SK-N-SH treated with all-trans-retinoic acid at 6 μM for 48 hours (cell line): ENCODE data around the gene TAS1R1.

ENCODE experiments used
- ATAC-seq: fragments of 200-7000 bp; cut with Tn5 transposase; 3 replicates; pipeline ENCODE4 v1.9.1; 2020; ENCODE audit warnings: mild to moderate bottlenecking, moderate library complexity
- ARNTL ChIP-seq: fragments of 450-650 bp; formaldehyde crosslinking; IDR thresholded peaks from 2 replicates; pipeline ENCODE4 v1.5.0; 2020; ENCODE audit warnings: low read depth, mild to moderate bottlenecking, moderate library complexity, borderline replicate concordance
- BACH2 ChIP-seq: fragments of 250-450 bp; sonication (Bioruptor Pico); IDR thresholded peaks from 2 replicates; pipeline ENCODE4 v1.9.0; 2021; ENCODE audit warnings: mild to moderate bottlenecking, borderline replicate concordance
- CREB5 ChIP-seq: fragments of 250-450 bp; sonication (Bioruptor Pico); IDR thresholded peaks from 2 replicates; pipeline ENCODE4 v1.5.1; 2020; ENCODE audit warnings: low read depth, mild to moderate bottlenecking, moderate library complexity
- CSDC2 ChIP-seq: fragments of 250-450 bp; sonication (Bioruptor Pico); IDR thresholded peaks from 2 replicates; pipeline ENCODE4 v1.5.0; 2020; ENCODE audit warnings: mild to moderate bottlenecking, moderate library complexity
- CSRNP3 ChIP-seq: fragments of 250-450 bp; sonication (Bioruptor Pico); IDR thresholded peaks from 2 replicates; pipeline ENCODE4 v1.5.1; 2021; ENCODE audit warnings: mild to moderate bottlenecking, moderate library complexity
- ISL1 ChIP-seq: fragments of 250-450 bp; sonication (Bioruptor Pico); IDR thresholded peaks from 2 replicates; pipeline ENCODE4 v2.1.2; 2022; ENCODE audit warnings: mild to moderate bottlenecking, moderate library complexity
- OSR1 ChIP-seq: fragments of 250-450 bp; sonication (Bioruptor Pico); IDR thresholded peaks from 2 replicates; pipeline ENCODE4 v1.8.0; 2022; ENCODE audit warnings: moderate library complexity, mild to moderate bottlenecking, inconsistent platforms
- PATZ1 ChIP-seq: fragments of 250-450 bp; sonication (Bioruptor Pico); IDR thresholded peaks from 2 replicates; pipeline ENCODE4 v1.8.0; 2020; ENCODE audit warnings: mild to moderate bottlenecking, moderate library complexity, borderline replicate concordance
- POU6F1 ChIP-seq: fragments of 250-450 bp; sonication (Bioruptor Pico); IDR thresholded peaks from 2 replicates; pipeline ENCODE4 v1.8.0; 2021; ENCODE audit warnings: low read depth, mild to moderate bottlenecking, moderate library complexity, borderline replicate concordance
- PPARA ChIP-seq: fragments of 250-450 bp; sonication (Bioruptor Pico); IDR thresholded peaks from 2 replicates; pipeline ENCODE4 v1.5.0; 2020; ENCODE audit warnings: mild to moderate bottlenecking, borderline replicate concordance
- RARB ChIP-seq: fragments of 250-450 bp; sonication (Bioruptor Pico); IDR thresholded peaks from 2 replicates; pipeline ENCODE4 v1.8.0; 2021; ENCODE audit warnings: mild to moderate bottlenecking, moderate library complexity
- SNAI2 ChIP-seq: fragments of 250-450 bp; sonication (Bioruptor Pico); IDR thresholded peaks from 2 replicates; pipeline ENCODE4 v1.5.0; 2020; ENCODE audit warnings: mild to moderate bottlenecking, moderate library complexity
- TCF4 ChIP-seq: fragments of 250-450 bp; sonication (Bioruptor Pico); IDR thresholded peaks from 2 replicates; pipeline ENCODE4 v1.8.0; 2021; ENCODE audit warnings: mild to moderate bottlenecking, moderate library complexity, borderline replicate concordance
- TOX ChIP-seq: fragments of 250-450 bp; sonication (Bioruptor Pico); IDR thresholded peaks from 2 replicates; pipeline ENCODE4 v1.8.0; 2021; ENCODE audit warnings: mild to moderate bottlenecking, moderate library complexity, borderline replicate concordance
- TSHZ2 ChIP-seq: fragments of 250-450 bp; sonication (Bioruptor Pico); IDR thresholded peaks from 2 replicates; pipeline ENCODE4 v1.5.0; 2020; ENCODE audit warnings: mild to moderate bottlenecking, moderate library complexity
- ZC3H10 ChIP-seq: fragments of 250-450 bp; sonication (Bioruptor Pico); IDR thresholded peaks from 2 replicates; pipeline ENCODE4 v1.5.1; 2021; ENCODE audit warnings: mild to moderate bottlenecking, moderate library complexity
- ZFP3 ChIP-seq: fragments of 250-450 bp; sonication (Bioruptor Pico); IDR thresholded peaks from 2 replicates; pipeline ENCODE4 v1.5.0; 2020; ENCODE audit warnings: mild to moderate bottlenecking, moderate library complexity
- ZNF565 ChIP-seq: fragments of 450-650 bp; formaldehyde crosslinking; conservative IDR thresholded peaks from 2 replicates; pipeline ENCODE4 v1.5.0; 2020; ENCODE audit warnings: low read depth, mild to moderate bottlenecking, moderate library complexity
- ZNF70 ChIP-seq: fragments of 450-650 bp; formaldehyde crosslinking; IDR thresholded peaks from 2 replicates; pipeline ENCODE4 v1.5.0; 2020; ENCODE audit warnings: mild to moderate bottlenecking, moderate library complexity
- ZNF8 ChIP-seq: fragments of 450-650 bp; formaldehyde crosslinking; IDR thresholded peaks from 2 replicates; pipeline ENCODE4 v1.5.0; 2020; ENCODE audit warnings: mild to moderate bottlenecking, moderate library complexity

Gene TAS1R1

GRCh38 chr1:6535214-6535613, 19.9 kb upstream of the TAS1R1 start (continued):
- TF ChIP-seq CSRNP3 (CRISPR knock-in tag): no peak
- no peak for TF ChIP-seq ZC3H10 (CRISPR knock-in tag)
- TF ChIP-seq ZFP3: no peak
- TF ChIP-seq TOX (CRISPR knock-in tag): no peak
- no peak for TF ChIP-seq CREB5 (CRISPR knock-in tag)
- TF ChIP-seq ZNF70 (CRISPR knock-in tag): no peak
- no peak for TF ChIP-seq ZNF8 (CRISPR knock-in tag)
- TF ChIP-seq BACH2: no peak

- ATAC-seq: no peak
These were observed 18.8 kb upstream of the TAS1R1 start for GRCh38 chr1:6536291-6536690.

More at GRCh38 chr1:6536291-6536690, 18.8 kb upstream of the TAS1R1 start:
- TF ChIP-seq PPARA (CRISPR knock-in tag) (no peak), CSDC2 (CRISPR knock-in tag) (no peak), PATZ1 (CRISPR knock-in tag) (no peak), OSR1 (CRISPR knock-in tag) (no peak), ARNTL (CRISPR knock-in tag) (no peak), TSHZ2 (no peak), BACH2 (no peak), SNAI2 (CRISPR knock-in tag) (no peak), TCF4 (CRISPR knock-in tag) (no peak), POU6F1 (no peak), RARB (CRISPR knock-in tag) (no peak), ZC3H10 (CRISPR knock-in tag) (no peak), ZNF565 (CRISPR knock-in tag) (no peak), CSRNP3 (CRISPR knock-in tag) (no peak), ZNF70 (CRISPR knock-in tag) (no peak), ISL1 (CRISPR knock-in tag) (no peak)
